HG02610 (cell line): ENCODE results near the gene MRM2.
A peak's percentile ranks its signal among the peaks of the same experiment; 100 is the strongest.

ENCODE experiments used
- ATAC-seq: cut with Tn5 transposase; IDR thresholded peaks from one replicate; pipeline ENCODE4 v1.9.1; 2021; ENCODE audit warnings: mild to moderate bottlenecking, moderate library complexity; ENCODE audit not compliant: unreplicated experiment

MRM2 gene

DNA sequence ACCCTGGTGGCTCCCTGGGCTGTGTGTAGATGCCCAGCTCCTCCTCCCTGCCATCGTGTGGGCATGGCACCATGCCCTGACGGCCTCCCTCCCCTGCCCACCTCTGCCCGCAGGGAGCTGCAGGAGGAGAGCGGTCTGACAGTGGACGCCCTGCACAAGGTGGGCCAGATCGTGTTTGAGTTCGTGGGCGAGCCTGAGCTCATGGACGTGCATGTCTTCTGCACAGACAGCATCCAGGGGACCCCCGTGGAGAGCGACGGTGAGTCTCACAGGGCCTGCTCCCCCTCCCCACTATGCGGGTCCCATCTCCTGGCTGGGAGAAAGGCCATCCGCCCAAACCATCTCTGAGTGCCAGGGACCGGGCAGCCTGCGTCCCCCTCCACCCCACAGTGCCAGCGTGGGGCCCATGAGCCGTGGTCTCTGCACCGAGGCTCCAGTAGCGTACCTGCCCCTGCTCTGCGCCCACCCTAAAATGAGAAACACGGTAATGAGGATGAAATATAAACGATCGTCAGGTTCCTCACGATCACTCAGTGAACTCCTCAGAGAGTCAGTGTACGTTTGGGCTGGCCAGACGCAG, 7.8 kb upstream of the MRM2 start:
- no peak for ATAC-seq

DNA sequence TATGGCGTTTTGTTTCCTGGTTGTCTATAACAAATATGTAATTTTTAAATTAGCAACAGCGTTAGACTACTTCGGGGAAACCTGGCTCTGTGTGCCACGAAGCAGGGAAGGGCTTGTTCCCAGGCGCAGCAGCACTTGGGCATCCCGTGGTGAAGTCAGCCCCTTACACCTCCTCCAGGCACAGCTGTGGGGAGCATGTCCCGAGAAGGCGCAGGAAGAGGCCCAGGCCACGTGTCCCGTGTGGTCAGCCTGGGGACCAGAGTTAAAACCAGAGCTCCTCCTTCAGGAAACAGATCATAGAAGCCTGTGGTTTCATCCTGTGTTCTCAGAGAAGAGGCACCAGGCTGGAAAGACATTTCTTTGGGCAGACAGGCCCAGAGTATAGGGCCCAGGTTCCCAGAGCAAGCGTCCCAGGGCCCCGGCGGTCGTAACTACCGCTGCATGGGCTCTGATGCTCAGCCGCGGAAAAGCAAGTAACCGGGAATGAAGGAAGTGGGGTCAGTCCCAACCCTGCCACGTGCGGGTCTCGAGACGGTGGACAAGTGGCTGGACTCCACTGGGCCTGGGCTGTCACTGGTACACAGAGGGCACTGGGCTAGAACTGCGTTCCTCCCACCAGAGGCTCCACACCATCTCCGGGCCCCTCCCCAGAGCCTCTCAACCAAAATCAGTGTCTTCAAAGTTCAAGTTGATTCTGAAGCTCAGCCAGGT, 7.1 kb upstream of the MRM2 start:
- ATAC-seq, result peak; percentile 63

DNA sequence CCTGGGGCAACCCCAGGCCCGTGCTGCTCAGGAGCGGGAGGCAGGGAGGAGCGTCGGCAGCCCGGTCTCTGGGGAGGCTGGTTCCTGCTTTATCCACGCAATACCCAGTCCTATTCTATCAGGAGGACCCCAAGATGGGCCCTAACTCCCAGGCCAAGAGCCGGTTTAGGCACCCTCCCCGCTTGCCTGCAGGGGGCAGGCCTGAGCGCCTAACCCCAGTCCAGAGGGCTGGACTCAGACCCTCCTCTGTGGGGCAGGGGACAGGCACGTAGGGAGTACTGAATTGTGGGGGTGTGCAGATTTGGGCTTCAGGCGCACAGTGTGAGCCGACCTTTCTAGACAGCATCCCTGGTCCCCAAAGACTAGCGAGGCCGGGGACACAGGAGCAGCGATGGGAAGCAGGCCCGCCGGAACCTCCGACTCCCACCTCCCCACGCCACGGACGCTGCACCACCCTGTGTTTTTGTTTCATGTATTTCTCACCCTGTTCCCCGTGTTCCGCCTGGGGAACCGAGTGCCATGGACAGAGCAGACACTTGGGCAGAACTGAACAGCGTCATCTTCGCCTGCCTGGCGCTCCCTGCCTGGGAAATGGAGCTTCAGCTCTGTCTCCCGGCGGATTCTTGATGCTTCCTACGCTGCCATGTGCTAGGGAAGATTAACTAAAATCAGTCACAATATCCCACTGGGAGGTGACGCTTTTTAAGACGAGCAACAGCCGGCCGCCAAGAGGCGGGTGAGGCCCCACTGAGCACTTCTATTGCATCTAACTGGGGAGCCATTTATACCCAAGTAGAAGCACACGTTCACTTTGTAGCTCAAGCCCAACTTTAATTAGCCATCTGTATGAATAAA, 5.4 kb upstream of the MRM2 start:
- no peak for ATAC-seq

DNA sequence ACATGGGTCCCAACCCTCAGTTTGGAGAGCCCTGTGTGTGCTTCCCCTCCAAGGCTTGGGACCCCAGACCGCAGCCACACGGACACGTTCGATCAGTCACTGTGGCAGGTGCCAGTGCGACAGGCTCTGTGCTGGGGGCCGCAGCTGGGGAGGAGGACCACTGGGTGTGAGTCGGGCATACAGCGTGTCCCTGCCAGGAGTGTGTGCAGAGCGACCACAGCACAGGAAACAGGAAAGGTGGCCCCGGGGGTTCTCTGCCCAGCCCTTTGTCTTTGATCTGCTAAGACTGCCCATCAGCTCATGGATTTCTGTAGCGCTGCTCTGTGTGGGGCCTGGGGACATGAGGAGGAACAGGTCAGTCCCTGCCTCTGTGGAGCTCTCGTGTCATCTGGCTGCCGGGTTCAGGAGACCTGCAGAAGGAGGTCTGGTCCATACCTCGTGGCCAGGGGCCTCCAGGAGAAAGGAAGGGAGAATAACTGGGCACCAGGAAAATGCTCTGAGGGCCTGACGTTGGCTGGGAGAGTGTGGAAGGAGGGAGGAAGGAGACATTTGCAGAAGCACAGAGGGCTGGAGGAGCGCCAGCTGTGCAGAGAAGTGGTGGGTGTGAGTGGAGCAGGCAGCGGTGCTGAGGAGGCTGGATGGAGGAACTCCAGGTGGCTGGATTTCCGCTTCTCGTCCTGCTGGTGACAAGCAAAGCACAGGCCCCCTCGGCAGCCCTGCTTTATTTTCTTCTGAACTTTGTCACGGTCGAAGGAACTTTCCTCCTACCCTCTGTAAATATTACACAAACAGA, 4.1 kb upstream of the MRM2 start:
- no peak for ATAC-seq

DNA sequence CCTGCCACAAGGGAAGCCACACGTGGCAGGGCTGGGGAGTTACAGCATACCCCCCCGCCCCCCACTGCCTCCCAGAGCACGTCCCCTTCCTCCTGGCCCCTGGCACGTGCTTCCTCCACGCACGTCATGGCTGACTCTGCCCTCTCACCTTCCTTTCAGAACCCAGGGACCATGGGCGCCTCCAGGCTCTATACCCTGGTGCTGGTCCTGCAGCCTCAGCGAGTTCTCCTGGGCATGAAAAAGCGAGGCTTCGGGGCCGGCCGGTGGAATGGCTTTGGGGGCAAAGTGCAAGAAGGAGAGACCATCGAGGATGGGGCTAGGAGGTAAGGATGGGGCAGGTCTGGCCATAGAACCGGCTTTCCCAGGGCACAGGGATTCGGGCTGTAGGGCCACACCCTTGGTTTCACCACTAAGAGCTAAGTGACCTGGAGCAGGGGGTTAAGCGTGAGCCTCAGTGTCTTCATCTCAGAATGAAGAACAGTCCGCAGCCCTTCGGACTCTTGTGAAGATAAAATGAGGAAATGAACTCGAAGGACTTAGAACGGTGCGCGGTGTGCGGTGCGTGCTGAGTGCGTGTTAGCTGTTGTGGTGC, 2.5 kb upstream of the MRM2 start:
- no peak for ATAC-seq

DNA sequence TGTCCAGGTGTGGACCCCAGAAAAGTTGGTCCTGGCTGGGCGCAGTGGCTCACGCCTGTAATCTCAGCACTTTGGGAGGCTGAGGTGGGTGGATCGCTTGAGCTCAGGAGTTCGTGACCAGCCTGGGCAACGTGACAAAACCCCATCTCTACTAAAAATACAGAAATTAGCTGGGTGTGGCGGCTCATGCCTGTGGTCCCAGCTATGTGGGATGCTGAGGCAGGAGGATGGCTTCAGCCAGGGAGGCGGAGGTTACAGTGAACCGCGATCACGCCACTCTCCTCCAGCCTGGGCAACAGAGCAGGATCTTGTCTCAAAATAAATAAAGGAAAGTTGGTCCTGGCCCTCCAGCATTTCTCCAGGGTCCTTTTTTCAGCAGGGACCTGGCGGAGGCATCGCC, 1.5 kb upstream of the MRM2 start:
- no peak for ATAC-seq

DNA sequence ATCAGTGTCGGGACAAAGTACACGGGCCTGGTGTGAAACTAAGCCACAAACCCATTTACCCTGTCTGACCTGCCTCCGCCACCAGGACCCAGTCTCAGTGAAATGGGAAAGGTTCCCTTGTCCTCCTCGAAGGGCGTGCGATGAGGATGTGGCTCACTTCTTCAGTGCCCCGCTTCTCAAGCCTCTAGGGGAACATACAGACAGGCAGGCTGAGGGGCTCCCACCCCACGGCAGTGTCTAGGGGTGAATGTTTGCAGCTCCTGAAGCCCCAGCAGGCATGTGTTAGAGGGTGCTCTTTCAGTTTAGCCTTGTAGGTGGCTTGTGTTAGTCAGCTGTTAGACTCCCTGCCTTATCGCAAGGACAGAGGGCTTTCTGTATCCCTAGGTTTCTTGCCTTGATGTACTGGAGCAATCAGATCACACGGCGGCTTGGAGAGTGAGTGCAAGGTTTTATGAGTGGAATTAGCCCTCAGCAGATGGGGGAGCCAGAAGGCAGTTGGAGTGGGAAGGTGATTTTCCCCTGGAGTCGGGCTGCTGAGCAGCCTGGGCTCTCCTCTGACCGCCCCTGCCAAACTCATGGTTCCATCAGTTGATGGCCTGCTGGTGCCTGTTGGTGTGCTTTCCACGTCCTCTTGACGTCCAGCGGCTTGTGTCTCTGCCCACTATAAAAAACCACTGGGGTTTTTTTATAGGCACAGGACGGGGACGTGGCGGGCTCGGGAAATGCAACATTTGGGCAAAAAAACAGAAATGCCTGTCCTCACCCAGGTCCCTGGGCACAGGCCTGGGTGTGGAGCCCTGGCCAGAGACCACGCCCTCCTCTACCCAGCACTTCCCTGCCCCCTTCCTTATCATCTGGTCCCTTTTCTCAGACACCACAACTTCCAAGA, 780 bp upstream of the MRM2 start:
- no peak for ATAC-seq

DNA sequence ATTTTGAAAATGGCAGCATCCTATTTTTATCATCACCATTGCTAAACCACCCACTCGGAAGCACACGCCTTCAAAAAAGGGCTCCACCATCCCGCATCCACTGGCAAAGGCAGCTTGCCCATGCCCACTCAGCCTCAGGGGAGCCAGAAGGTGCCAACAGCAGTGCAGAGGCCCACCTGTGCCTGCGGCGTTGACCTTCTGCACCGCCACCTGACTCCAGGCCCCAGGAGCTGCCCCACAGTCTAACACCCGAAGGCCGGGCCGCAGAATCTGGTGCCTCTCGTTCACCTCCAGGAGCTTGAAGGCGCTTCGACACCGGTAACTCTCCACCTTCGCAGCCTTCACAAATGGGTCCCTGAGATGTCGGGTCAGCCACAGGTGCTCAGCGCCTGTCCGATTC, 2.8 kb downstream of the MRM2 start:
- no peak for ATAC-seq

DNA sequence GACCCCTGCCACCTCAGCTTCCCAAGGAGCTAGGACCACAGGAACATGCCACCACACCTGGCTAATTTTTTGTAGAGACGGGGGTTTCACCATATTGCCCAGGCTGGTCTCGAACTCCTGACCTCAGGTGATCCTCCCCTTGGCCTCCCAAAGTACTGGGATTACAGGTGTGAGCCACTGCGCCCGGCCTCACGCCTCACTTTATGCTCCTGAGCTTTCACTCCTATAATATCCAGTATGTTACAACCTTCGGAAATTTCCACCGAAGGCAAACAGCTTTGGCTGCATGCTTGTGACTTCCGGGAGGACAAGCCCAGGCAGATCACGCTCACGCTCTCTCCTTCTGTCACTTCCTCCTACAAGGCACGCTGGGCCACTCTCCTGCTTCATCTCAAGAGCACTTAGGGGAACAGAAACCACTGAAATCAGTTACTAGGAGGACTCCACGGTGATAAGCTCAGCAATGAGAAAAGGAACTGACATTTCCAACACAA, 4.8 kb downstream of the MRM2 start:
- ATAC-seq, result peak; percentile 66

DNA sequence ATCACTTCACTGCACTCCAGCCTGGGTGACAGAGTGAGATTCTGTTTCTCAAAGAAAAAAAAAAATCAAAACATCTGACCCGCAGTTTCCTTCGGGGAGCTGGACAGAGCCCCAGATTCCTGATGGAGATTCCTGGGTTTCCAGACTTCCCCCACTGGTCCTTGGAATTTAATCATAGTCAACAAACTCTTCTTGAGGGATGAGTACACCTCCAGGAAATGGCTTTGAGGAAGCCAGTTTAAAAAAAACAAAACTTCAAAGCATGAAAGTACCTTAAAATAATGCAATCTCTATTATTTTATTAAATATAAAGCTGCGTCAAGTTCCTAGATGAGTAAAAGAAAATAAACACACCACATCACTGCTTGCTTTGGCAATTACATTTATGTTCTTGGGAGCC, 8.1 kb downstream of the MRM2 start:
- ATAC-seq, result no peak

DNA sequence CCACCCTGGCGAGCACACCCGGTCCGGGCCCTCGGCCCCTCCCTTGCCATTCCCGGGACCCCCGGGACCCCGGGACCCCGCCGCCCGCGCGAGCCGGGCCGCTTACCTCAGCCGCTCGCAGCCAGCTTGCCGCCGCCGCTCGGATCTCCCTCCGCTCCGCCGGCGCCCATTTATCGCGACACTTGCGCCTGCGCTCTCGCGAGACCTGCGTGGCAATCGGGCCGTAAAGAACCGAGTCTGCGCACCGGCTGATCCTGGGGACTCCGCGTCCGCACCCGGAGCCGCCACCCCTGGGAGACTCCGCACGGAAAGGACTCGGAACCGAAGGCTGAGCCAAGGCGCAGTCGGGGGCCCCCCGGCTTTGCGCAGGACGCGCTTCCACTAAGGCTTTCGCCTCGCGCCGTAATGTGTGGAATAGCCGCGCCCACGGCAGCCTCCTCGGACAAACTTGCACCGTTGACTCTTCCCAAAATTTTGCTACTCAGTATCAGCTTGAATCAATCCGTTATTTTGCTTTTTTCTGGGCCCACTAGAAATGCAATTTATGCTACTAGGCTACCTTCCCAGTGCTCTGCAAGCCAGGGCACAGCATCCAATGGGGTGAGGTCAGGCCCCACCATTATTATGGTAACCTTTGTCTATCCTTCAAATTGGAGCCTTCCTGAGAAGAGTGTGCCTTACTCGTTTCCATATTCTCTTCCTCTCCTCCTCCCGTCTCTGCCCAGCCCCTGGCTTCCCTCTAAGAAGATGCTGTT, 9.1 kb downstream of the MRM2 start, which contains the start of gene MAD1L1:
TSS of gene MAD1L1 (minus strand) at position 180 of the 755 bp plus-strand sequence. CDS start 2,812 bp downstream, outside the sequence.
- peak; percentile 40 for ATAC-seq

DNA sequence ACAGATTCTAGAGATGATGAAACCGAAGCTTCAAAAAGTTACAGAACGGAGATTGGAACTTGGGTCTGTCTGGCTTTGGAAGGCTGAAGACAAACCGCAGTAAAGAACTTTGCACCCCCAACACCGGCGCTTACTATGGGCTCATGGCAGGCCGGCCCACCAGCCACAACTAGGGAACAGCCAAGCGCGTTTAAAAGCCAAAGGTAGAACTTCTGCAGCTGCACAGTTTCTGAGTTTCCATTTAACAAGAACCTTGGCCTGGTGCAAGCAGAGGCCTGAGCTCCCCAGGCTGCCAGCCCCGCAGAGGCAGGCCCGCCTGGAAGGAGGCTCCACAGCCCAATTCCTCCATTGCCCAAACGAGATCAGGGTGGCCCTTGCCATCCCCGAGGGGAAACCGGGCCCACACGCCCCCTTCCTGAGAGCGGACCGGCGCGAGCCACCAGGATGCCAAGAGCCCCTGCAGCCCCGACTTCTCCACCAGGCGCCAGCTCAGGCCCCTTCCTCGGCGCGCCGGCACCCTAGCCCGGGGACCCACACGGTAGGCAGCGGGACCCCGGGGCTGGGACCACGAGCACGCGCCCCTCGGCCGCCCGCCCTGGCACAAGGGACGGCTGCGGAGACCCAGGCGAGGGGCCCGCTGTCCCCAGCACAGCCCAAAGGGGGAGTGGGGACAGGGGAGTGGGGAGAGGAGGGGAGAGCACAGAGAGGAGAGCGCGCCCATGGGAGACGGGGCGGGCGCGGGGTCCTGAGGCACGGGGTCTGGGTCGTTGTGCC, 9.8 kb downstream of the MRM2 start:
- peak; percentile 22 for ATAC-seq

DNA sequence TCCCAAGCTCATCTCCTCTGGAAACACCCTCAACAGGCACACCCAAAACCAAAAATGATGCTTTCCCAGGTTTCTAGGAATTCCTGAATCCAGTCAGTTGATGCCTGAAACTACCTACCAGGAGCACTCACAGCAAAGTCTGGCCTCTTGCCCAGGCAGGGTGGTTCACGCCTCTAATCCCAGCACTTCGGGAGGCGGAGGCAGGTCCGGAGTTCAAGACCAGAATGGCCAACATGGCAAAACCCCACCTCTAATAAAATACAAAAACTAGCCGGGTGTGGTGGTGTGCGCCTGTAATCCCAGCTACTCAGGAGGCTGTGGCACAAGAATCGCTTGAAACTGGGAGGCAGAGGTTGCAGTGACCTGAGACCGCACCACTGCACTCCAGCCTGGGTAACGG, 11.1 kb downstream of the MRM2 start:
- ATAC-seq, result no peak

DNA sequence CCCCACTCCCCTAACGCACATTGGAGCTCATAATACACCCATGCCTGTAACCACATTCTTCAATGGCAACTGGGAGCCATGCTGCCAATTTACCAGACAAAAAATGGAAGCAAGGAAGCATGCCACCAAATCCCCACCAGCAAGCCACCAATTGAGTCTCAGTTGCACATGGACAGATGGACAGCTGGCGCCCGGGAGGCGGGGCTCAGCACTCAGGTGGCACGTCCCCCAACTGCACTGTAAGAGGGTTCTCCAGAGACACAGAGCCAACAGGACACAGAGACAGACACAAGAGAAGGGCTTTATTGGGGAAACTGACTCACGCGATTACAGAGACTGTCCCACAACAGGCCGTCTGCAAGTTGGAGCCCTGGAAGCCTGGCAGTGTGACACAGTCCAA, 11.8 kb downstream of the MRM2 start:
- ATAC-seq, result no peak

DNA sequence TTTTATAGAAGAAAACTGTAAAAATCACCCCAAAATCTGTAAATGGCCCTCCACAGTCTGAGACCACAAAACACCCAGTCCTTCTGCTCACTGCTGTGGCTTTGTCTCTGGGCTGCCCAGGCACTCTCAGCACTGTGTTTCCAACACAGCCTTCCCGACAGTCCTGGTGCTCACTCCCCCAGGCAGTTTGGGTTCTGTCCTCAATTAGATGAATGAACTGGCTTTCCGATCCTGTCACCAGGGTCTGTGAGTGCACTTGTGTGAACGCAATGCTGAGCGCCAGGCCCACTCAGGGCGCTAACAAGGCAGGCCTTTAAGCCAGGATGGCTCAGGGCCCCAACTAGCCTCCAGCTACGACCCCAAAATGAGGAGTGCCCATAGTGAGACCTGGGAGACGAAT, 12.5 kb downstream of the MRM2 start:
- ATAC-seq, result no peak

DNA sequence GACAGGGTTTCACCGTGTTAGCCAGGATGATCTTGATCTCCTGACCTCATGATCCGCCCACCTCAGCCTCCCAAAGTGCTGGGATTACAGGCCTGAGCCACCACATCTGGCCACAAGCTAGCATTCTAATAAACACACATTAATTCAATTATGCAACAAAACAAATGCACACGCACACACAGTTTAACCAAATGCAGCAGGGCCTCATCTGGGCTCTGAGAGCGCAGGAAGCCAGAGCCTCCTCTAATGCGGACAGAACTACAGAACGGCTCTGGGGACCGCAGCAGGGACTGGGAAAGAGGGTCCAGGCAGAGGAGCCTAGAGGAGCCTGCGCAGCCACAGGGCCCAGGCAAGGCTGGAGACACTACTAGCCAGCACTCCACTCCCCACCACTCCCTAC, 13.1 kb downstream of the MRM2 start:
- no peak for ATAC-seq

DNA sequence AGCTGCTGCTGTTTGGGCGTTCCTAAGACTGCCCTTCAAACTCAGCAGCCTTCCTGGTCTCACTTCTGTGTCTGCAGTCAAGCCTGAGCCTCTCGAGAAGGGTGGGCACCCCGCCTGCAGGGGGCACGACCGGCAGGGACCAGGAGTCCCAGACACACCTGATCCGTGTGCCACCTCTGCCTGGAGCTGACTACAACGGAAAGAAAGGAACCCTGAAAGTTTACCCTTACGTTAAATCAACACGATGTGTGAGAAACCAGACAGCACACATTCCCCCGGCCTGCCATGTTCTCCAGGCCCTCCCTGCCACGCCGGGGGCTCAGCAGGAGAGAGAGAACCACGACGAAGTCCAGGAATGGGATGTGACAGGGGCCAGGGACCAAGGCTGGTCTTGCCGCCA, 14.3 kb downstream of the MRM2 start:
- ATAC-seq, result no peak

DNA sequence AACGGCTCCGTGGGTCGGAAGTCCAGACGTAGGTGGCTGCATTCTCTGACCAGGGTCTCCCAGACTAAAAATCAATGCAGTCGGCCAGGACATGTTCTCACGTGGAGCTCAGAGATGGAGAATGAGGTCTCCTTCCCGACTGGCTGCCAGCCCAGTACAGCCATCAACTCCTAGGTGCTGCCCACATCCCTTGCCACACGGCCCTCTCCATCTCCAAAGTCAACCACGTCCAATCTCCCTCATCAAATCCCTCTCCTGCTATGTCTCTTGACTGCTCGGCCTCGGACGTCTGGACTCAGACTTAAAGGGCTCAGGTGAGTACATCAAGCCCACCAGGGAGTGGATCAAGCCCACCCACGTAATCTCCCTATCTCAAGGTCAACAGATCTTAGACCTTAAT, 16.2 kb downstream of the MRM2 start:
- no peak for ATAC-seq
